ENCODE results near the gene CSMD2. TPM values are rescaled to one million over a fixed set of nuclear protein-coding genes. Genes with fewer than 3 reads are reported as not detected.

CSMD2 gene
- total RNA-seq, 1 donor from 2014 or later = 1.8 TPM

DNA sequence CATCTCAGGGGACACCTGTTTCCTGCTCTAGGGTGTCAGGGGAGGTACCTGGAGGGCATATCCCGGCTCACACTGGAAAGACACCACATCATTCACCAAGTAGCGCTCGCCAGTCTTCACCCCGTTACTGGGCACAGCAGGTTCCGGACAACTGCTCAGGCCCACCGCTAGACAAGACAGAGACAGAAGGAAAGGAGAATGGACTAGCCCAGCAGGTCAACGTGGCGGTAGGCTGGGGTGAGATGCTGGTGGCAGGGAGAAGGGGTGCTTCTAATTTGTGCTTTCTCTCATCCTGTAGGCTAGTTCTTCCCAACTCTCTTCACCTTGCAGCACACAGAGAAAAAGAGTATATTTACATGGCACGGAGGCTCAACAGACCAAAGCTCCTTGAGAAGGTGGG is 547.6 kb downstream of the CSMD2 start:
- H3K27me3 Mint-ChIP-seq = peaks cover 56% of the 10 kb centered on the region
- DNase-seq (ENCODE audit: extremely low spot score, unreplicated experiment) = no peak
- no peaks in the 10 kb centered on the region for H3K36me3 Mint-ChIP-seq
- H3K9me3 Mint-ChIP-seq = no peaks in the 10 kb centered on the region
- TF ChIP-seq CTCF (conservative IDR thresholded peaks at IDR 0.05) = no peak
- no peaks in the 10 kb centered on the region for H3K4me1 Mint-ChIP-seq (ENCODE audit: unreplicated experiment)
- no peak overlapping the region for H3K27ac Mint-ChIP-seq
- no peak overlapping the region for H3K4me3 Mint-ChIP-seq

DNA sequence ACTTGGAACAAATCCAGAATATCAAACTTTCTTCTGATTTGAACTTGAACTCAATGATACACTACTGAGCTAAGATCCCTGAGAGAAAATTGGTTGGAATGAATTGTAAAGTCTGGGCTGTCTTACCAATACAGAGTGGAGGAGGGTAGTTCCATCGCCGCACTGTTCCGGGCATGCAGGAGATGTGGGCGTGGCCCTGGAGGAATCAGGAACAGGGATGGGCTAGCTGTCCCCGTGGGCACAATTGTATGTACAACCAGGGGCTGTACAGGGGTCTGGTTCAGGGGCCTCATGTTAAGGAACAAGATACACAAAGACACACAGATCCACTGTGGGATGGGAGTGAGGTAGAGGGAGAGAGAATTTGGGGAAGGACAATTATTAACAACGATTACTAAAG is 548.2 kb downstream of the CSMD2 start:
- Mint-ChIP-seq H3K27me3 (peaks cover 56% of the 10 kb centered on the region), H3K27ac (no peak overlapping the region), H3K9me3 (no peaks in the 10 kb centered on the region), H3K4me3 (no peak overlapping the region), H3K36me3 (no peaks in the 10 kb centered on the region), H3K4me1 (ENCODE audit: unreplicated experiment) (no peaks in the 10 kb centered on the region)
- no peak for TF ChIP-seq CTCF (conservative IDR thresholded peaks at IDR 0.05)
- DNase-seq (ENCODE audit: extremely low spot score, unreplicated experiment) = no peak

- Mint-ChIP-seq H3K4me1 (ENCODE audit: unreplicated experiment) (no peaks in the 10 kb centered on the region), H3K4me3 (no peak overlapping the region), H3K27ac (no peak overlapping the region), H3K27me3 (peaks cover 56% of the 10 kb centered on the region), H3K36me3 (no peaks in the 10 kb centered on the region), H3K9me3 (no peaks in the 10 kb centered on the region)
- TF ChIP-seq CTCF (conservative IDR thresholded peaks at IDR 0.05) = no peak
- DNase-seq (ENCODE audit: extremely low spot score, unreplicated experiment) = no peak
These were observed 549.5 kb downstream of the CSMD2 start for GRCh38 chr1:33615546-33615945.

DNA sequence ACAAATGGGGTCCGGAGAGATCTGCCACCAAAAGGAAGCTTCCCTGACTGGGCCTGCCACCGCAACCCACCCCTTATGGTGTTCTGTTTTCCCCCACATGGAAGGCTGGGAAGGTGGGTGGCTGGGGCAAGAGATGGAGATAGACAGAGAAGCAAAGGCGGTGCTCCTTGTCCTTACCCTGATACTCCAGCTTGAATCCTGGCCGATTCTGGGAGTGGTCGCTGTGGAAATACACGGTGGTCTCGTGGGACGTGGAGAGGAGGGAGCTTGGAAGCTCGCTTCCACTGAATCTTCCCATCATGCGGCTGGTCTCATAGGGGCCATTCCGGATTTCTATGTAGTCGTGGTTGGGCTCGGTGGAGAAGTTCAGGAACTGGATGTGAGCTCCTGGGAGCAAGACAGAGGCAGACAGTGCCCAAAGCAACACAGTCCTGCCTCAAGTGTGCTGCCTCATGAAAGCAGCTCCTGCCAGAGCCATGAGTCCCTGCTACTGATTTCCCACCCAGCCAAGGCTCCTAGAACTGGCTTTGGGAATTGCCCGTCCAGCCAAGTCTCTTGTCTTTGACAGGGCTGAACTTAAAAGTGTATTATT is 554.1 kb downstream of the CSMD2 start:
- peaks cover 30% of the 10 kb centered on the region for H3K27me3 Mint-ChIP-seq

DNA sequence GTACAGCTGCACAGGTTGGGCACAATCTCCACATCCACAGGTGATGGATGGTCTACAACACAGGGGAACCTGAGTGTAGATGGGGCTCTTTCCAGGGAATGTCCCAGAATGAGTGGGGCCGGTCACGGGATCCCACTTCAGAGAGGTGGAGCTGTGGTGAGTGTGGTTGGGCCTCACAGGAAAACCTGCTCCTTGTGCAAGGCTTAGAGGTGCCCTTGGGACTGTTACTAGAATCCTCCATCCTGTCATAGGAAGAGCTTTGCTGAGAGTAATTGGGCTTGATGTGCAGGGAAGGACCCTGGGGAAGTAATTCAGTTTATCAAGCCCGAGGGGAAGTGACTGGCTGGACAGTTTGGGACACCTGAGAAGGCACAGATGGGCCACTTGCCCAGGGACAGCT is 554.6 kb downstream of the CSMD2 start:
- no peaks in the 10 kb centered on the region for H3K4me1 Mint-ChIP-seq (ENCODE audit: unreplicated experiment)
- H3K36me3 Mint-ChIP-seq = no peaks in the 10 kb centered on the region
- H3K4me3 Mint-ChIP-seq = no peak overlapping the region
- H3K9me3 Mint-ChIP-seq = no peaks in the 10 kb centered on the region
- no peak for DNase-seq (ENCODE audit: extremely low spot score, unreplicated experiment)
- H3K27ac Mint-ChIP-seq = no peak overlapping the region
- TF ChIP-seq CTCF (conservative IDR thresholded peaks at IDR 0.05) = no peak
- H3K27me3 Mint-ChIP-seq = peaks cover 25% of the 10 kb centered on the region

More for the DNA sequence above, 554.1 kb downstream of the CSMD2 start:
- no peak for TF ChIP-seq CTCF (conservative IDR thresholded peaks at IDR 0.05)
- Mint-ChIP-seq H3K4me3 (no peak overlapping the region), H3K36me3 (no peaks in the 10 kb centered on the region), H3K4me1 (ENCODE audit: unreplicated experiment) (no peaks in the 10 kb centered on the region), H3K9me3 (no peaks in the 10 kb centered on the region), H3K27ac (no peak overlapping the region)
- no peak for DNase-seq (ENCODE audit: extremely low spot score, unreplicated experiment)

GRCh38 chr1:33609739-33610138 is 555.3 kb downstream of the CSMD2 start:
- no peaks in the 10 kb centered on the region for H3K4me1 Mint-ChIP-seq (ENCODE audit: unreplicated experiment)
- no peak for TF ChIP-seq CTCF (conservative IDR thresholded peaks at IDR 0.05)
- DNase-seq (ENCODE audit: extremely low spot score, unreplicated experiment) = no peak
- no peak overlapping the region for H3K4me3 Mint-ChIP-seq
- no peak overlapping the region for H3K27ac Mint-ChIP-seq
- H3K36me3 Mint-ChIP-seq = no peaks in the 10 kb centered on the region
- peaks cover 24% of the 10 kb centered on the region for H3K27me3 Mint-ChIP-seq
- H3K9me3 Mint-ChIP-seq = no peaks in the 10 kb centered on the region

All from type B pancreatic cell (in vitro differentiated cells).